Right hindlimb (tissue), 1 donor: ENCODE measurements around the gene CLIP1.
"Not testable (repeated sequence)": the region's sequence is repeated elsewhere in the genome, so short reads cannot be mapped to it uniquely, and the experiment has no call there.

Experiments
- DNase-seq: peaks from one replicate; pipeline ENCODE4 v3.0.0-alpha.2; 2018

Gene CLIP1

GRCh38 chr12:122421821-122422729 is at the start of gene CLIP1:
CLIP1 (minus strand) TSS chr12:122422669; CDS start chr12:122380452, 42,217 bp downstream.
- peak; percentile 76 for DNase-seq

DNA sequence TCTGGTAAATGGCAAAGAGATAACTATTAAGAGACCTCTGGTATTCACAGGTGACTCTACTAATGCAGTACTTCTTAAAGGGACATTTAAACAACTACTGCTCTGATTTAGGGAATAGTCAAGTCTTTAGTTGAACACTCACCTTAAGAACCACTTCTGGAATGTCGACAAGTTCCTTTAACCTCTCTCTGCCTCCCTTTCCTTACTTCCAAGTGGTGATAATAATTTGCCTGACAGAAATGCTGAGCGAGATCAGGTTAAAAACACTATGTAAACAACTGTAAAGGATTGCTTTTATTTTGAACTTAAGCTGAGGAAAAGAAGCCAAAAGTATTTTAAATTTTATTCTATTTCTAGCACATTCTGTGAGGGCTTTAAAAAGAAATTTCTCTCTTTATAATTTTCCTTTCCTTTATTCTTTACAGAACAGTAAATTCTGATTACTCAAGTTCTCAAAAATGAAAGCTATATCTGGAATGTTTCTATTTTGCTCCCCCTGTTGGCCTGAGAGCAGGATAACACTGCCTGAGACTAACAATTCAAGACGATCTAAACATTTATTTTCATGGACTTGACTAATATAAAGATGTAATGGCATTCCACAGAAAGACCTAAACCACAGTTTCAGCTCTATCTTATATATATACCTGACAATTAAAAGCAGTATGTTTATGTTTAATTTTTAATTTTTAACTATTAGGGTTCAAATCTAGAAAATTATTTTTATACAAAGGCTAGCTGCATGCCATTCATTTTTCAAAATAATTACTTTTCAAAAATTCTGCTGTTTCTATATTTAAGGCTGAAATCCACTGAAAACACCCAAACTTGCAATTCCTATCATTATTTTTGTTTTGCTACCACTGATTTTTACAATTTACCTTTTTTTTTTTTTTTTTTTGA is 49.1 kb upstream of the CLIP1 start:
- DNase-seq, result no peak

DNA sequence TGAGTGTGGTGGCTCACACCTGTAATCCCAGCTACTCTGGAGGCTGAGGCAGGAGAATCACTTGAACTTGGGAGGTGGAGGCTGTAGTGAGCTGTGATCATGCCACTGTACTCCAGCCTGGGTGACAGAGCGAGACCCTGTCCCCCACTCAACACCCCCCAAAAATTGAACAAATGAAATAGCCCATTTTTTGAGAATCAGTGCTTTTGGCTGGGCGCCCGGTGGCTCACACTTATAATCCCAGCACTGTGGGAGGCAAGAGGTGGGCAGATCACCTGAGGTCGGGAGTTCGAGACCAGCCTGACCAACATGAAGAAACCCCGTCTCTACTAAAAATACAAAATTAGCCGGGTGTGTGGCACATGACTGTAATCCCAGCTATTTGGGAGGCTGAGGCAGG is 48.1 kb upstream of the CLIP1 start:
- not testable (repeated sequence) for DNase-seq

- not testable (repeated sequence) for DNase-seq
These were observed 47.4 kb upstream of the CLIP1 start for GRCh38 chr12:122469856-122470255.

DNA sequence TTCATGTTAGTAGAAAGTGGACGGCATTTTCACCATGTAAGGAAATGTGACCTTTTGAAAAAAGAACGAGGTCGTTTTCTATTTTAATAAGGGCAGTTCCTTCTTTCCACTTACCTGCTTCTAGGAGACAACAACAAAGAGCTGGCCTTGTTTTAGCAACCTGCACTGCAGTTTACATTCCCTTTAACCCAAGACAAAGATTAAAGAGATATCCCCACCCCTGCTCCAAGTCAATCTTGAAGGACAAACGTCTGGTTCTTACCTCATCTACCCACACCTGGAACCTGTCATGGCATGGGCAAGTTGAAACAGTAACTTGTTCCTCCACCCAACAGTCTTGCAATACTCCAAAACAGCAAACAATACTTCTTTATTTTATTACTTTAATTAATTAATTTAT is 45.5 kb upstream of the CLIP1 start:
- DNase-seq, result no peak

- peak; percentile 27 for DNase-seq
These were observed 42.0 kb upstream of the CLIP1 start for GRCh38 chr12:122464317-122465042.

GRCh38 chr12:122460641-122461040 is 38.2 kb upstream of the CLIP1 start:
- DNase-seq, result no peak

- no peak for DNase-seq
These were observed 37.6 kb upstream of the CLIP1 start for GRCh38 chr12:122460061-122460460.

- no peak for DNase-seq
These were observed 36.7 kb upstream of the CLIP1 start for GRCh38 chr12:122459211-122459610.

- no peak for DNase-seq
These were observed 35.9 kb upstream of the CLIP1 start for GRCh38 chr12:122458105-122459035.

- DNase-seq, result no peak
These were observed 35.2 kb upstream of the CLIP1 start for GRCh38 chr12:122457627-122458026.

DNA sequence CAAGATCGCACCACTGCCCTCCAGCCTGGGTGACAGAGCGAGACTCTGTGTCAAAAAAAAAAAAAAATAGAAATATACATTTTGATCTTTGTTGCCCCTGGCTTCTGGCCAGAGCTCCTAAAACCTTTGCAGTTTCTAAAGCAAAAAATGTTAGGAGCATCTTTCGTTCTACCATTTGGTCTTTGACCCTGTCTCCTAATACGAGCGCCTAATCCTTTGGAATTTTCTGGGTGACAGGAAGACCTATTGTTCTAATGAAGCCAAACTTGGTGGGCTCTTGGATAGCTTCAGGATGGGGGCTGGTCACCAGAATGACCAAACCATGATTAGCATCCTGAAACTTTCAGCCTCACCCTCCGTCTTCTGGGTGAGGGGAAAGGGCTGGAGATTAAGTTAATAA is 32.3 kb upstream of the CLIP1 start:
- DNase-seq, result no peak

DNA sequence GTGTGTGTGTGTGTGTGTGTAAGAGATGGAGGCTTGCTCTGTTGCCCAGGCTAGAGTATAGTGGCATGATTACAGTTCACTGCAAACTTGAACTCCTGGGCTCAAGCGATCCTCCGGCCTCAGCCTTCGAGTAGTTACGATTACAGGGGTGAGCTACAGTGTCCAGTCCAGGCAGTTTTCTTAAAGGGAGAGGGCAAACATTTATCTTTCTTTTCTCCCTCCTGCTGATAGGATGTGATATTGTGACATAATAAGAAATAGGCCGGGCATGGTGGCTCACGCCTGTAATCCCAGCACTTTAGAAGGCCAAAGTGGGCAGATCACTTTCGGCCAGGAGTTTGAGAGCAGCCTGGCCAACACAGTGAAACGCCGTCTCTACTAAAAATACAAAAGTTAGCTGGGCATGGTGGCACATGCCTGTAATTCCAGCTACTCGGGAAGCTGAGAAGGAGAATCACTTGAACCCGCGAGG is 31.8 kb upstream of the CLIP1 start:
- no peak for DNase-seq

- no peak for DNase-seq
These were observed 30.3 kb upstream of the CLIP1 start for GRCh38 chr12:122452701-122453285.

DNA sequence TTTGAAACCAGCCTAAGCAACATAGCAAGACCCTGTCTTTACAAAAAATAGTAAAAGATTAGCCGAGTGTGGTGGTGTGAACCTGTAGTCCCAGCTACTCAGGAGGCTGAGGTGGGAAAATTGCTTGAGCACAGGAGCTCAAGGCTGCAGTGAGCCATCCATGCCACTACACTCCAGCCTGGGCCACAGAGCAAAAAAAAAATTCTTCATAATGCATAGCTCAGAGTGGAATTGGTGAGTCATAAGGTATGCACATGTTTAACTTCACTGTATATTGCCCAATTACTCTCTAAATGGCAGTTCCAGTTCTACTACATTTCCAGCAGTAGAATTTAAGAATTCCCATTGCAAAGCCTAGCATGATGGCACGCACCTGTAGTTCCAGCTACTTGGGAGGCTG is 26.8 kb upstream of the CLIP1 start:
- no peak for DNase-seq

DNA sequence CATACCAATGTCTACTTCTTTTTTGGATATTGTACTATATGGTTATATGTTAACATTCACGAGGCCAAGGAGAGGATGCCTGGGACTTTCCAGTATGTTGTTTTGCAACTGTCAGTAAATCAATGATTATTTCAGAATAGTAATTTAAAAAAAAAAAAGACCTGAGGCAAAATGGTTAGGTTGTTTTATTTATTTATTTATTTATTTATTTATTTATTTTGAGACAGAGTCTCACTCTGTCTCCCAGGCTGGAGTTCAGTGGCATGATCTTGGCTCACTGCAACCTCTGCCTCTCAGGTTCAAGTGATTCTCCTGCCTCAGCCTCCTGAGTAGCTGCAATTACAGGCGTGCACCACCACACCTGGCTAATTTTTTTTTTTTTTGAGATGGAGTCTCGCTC is 25.4 kb upstream of the CLIP1 start:
- DNase-seq, result not testable (repeated sequence)

- not testable (repeated sequence) for DNase-seq
These were observed 23.9 kb upstream of the CLIP1 start for GRCh38 chr12:122446390-122446789.

DNA sequence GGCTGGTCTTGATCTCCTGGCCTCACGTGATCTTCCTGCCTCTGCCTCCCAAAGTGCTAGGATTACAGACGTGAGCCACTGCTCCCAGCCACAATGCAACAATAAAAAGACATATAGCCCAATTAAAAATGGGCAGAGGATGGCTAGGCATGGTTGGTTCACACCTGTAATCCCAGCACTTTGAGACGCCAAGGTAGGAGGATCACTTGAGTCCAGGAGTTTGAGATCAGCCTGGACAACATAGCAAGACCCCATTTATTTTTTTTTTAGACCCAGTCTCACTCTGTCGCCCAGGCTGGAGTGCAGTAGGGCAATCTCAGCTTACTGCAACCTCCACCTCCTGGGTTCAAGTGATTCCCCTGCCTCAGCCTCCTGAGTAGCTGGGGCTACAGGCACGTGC is 21.6 kb upstream of the CLIP1 start:
- DNase-seq, result not testable (repeated sequence)

- not testable (repeated sequence) for DNase-seq
These were observed 16.4 kb upstream of the CLIP1 start for GRCh38 chr12:122438822-122439221.

GRCh38 chr12:122437656-122438121 is 15.2 kb upstream of the CLIP1 start:
- peak; percentile 65 for DNase-seq

GRCh38 chr12:122435186-122435585 is 12.7 kb upstream of the CLIP1 start:
- DNase-seq, result no peak
